Caco-2 (cell line): ENCODE data around the gene POLR1A. TPM values are rescaled to one million over a fixed set of nuclear protein-coding genes. Genes with fewer than 3 reads are reported as not detected.

Experiments
- BruUV-seq: library from RNA; stranded (reverse); fragments of 400-500 nt; replicated peaks from 2 replicates; lab custom pipeline; 2021; lab: Mats Ljungman, UMichigan
- CTCF ChIA-PET: fragments of 300-600 bp; sonication (Branson Sonifier 250); formaldehyde crosslinking; loops from one replicate; lab custom pipeline; 2022; ENCODE audit warnings: antibody characterized with exemption; lab: Charles Lee
- POLR2A ChIA-PET: fragments of 300-600 bp; sonication (Branson Sonifier 250); formaldehyde crosslinking; loops from one replicate; lab custom pipeline; 2022; ENCODE audit warnings: antibody characterized with exemption; lab: Charles Lee
- DNase-seq, 2 experiments: peaks; one replicate each; pipeline versions ENCODE4 v3.0.0 to v3.0.0-alpha.2; 2020 to 2022
- H3K27me3 ChIP-seq: replicated peaks from 2 replicates; pipeline ENCODE4 v1.6.0; 2011; ENCODE audit warnings: low read length; ENCODE audit not compliant: control insufficient read depth, insufficient read depth
- H3K36me3 ChIP-seq: 2 replicates; pipeline ENCODE4 v1.5.1; 2011; ENCODE audit warnings: low read length; ENCODE audit not compliant: control insufficient read depth, insufficient read depth
- H3K4me1 ChIP-seq: fragments of 250-450 bp; sonication (Bioruptor Pico); 2 replicates; pipeline ENCODE4 v1.5.1; 2020; ENCODE audit warnings: mild to moderate bottlenecking
- H3K4me3 ChIP-seq: 2 replicates; pipeline ENCODE4 v1.5.1; 2011; ENCODE audit warnings: low read depth, mild to moderate bottlenecking, control low read depth, low read length
- H3K9me3 ChIP-seq: fragments of 250-450 bp; sonication (Bioruptor Pico); 2 replicates; pipeline ENCODE4 v1.5.1; 2020; ENCODE audit warnings: mild to moderate bottlenecking, moderate library complexity
- H3K27ac Mint-ChIP-seq: one replicate; pipeline ENCODE4 v1.8.0; 2022; ENCODE audit warnings: mixed read lengths; ENCODE audit not compliant: unreplicated experiment
- H3K27me3 Mint-ChIP-seq: one replicate; pipeline ENCODE4 v1.8.0; 2022; ENCODE audit warnings: mixed read lengths; ENCODE audit not compliant: insufficient read depth, unreplicated experiment
- H3K36me3 Mint-ChIP-seq: one replicate; pipeline ENCODE4 v1.8.0; 2022; ENCODE audit warnings: mild to moderate bottlenecking, mixed read lengths; ENCODE audit not compliant: insufficient read depth, unreplicated experiment
- H3K4me1 Mint-ChIP-seq: one replicate; pipeline ENCODE4 v1.8.0; 2022; ENCODE audit warnings: low read depth, mixed read lengths; ENCODE audit not compliant: unreplicated experiment
- H3K4me3 Mint-ChIP-seq: one replicate; pipeline ENCODE4 v1.8.0; 2022; ENCODE audit warnings: mild to moderate bottlenecking, moderate library complexity, mixed read lengths; ENCODE audit not compliant: unreplicated experiment
- H3K9me3 Mint-ChIP-seq: one replicate; pipeline ENCODE4 v1.8.0; 2022; ENCODE audit warnings: mixed read lengths; ENCODE audit not compliant: unreplicated experiment
- CTCF ChIP-seq, 2 experiments: fragments of 200-600 bp in 1 of 2; IDR thresholded peaks; 1 replicate in 1 of 2; 2 replicates in 1 of 2; pipeline versions ENCODE4 v1.5.1 to v1.8.0; 2011 to 2022; ENCODE audit warnings: antibody characterized with exemption in 1 of 2, control low read depth in 1 of 2, inconsistent platforms in 1 of 2, low read depth in 1 of 2, low read length in 1 of 2, mild to moderate bottlenecking in 1 of 2, moderate library complexity in 1 of 2; ENCODE audit not compliant: insufficient read depth in 1 of 2, severe bottlenecking in 1 of 2, unreplicated experiment in 1 of 2
- intact Hi-C: fragments of 100-400 bp; cut with micrococcal nuclease; formaldehyde crosslinking; loops from one replicate; pipeline ENCODE4 v1.10.0; 2022; ENCODE audit not compliant: unreplicated experiment
- total RNA-seq: library from RNA; stranded (reverse); gene quantifications from 2 replicates; pipeline ENCODE4 v1.2.3, GENCODE V29; 2022

Gene POLR1A
- total RNA-seq, 1 experiment from 2014 or later: 73.8 TPM

GRCh38 chr2:86035883-86036668 is 69.6 kb downstream of the POLR1A start:
- Mint-ChIP-seq H3K36me3 (peaks cover 81% of the 10 kb centered on the region), H3K27me3 (no peaks in the 10 kb centered on the region), H3K4me1 (no peaks in the 10 kb centered on the region), H3K9me3 (no peaks in the 10 kb centered on the region), H3K27ac (no peak overlapping the region), H3K4me3 (no peak overlapping the region)
- no peak overlapping the region for H3K4me3 ChIP-seq
- BruUV-seq: no TSS peak
- no peaks in the 10 kb centered on the region for H3K9me3 ChIP-seq
- TF ChIP-seq CTCF (IDR thresholded peaks at IDR 0.05; ENCODE audit: insufficient read depth in 1 of 2, low read depth in 1 of 2, low read length in 1 of 2, severe bottlenecking in 1 of 2, unreplicated experiment in 1 of 2): no peak
- ChIA-PET POLR2A (interaction anchor here (0.6 kb wide), 1 partner anchor 70 kb away, joined by 3 read pairs; the partner anchor contains the start of genes POLR1A and PTCD3), CTCF (interaction anchor here (1.3 kb wide), 1 partner anchor 208 kb away, joined by 3 read pairs; no protein-coding TSS in a partner anchor)
- intact Hi-C loops: no loop called here
- no peaks in the 10 kb centered on the region for H3K4me1 ChIP-seq
- H3K27me3 ChIP-seq: no peaks in the 10 kb centered on the region
- peaks cover 3% of the 10 kb centered on the region for H3K36me3 ChIP-seq
- DNase-seq: no peak

- no peaks in the 10 kb centered on the region for H3K4me1 ChIP-seq
- CTCF ChIA-PET: interaction anchor here (1.3 kb wide), 1 partner anchor 208 kb away, joined by 3 read pairs; no protein-coding TSS in a partner anchor
- H3K27me3 ChIP-seq: no peaks in the 10 kb centered on the region
- no peaks in the 10 kb centered on the region for H3K9me3 ChIP-seq
- Mint-ChIP-seq H3K27me3 (no peaks in the 10 kb centered on the region), H3K9me3 (no peaks in the 10 kb centered on the region), H3K27ac (no peak overlapping the region), H3K4me1 (no peaks in the 10 kb centered on the region), H3K4me3 (no peak overlapping the region), H3K36me3 (peaks cover 81% of the 10 kb centered on the region)
- intact Hi-C loops: no loop called here
- DNase-seq: no peak
- peaks cover 3% of the 10 kb centered on the region for H3K36me3 ChIP-seq
- no peak for TF ChIP-seq CTCF (IDR thresholded peaks at IDR 0.05; ENCODE audit: insufficient read depth in 1 of 2, low read depth in 1 of 2, low read length in 1 of 2, severe bottlenecking in 1 of 2, unreplicated experiment in 1 of 2)
- no TSS peak for BruUV-seq
- H3K4me3 ChIP-seq: no peak overlapping the region
- POLR2A ChIA-PET: no interaction called here
Measured at GRCh38 chr2:86035376-86035882, 70.3 kb downstream of the POLR1A start.

- no peak overlapping the region for H3K27ac Mint-ChIP-seq
- H3K9me3 Mint-ChIP-seq: no peaks in the 10 kb centered on the region
- POLR2A ChIA-PET: no interaction called here
- intact Hi-C loops: no loop called here
- no peaks in the 10 kb centered on the region for H3K27me3 Mint-ChIP-seq
- no TSS peak for BruUV-seq
- Histone ChIP-seq H3K36me3 (peaks cover 5% of the 10 kb centered on the region), H3K4me1 (no peaks in the 10 kb centered on the region), H3K27me3 (no peaks in the 10 kb centered on the region), H3K9me3 (no peaks in the 10 kb centered on the region), H3K4me3 (no peak overlapping the region)
- DNase-seq: no peak
- peaks cover 88% of the 10 kb centered on the region for H3K36me3 Mint-ChIP-seq
- CTCF ChIA-PET: no interaction called here
- TF ChIP-seq CTCF (IDR thresholded peaks at IDR 0.05; ENCODE audit: insufficient read depth in 1 of 2, low read depth in 1 of 2, low read length in 1 of 2, severe bottlenecking in 1 of 2, unreplicated experiment in 1 of 2): no peak
- no peaks in the 10 kb centered on the region for H3K4me1 Mint-ChIP-seq
- H3K4me3 Mint-ChIP-seq: no peak overlapping the region
Measured at GRCh38 chr2:86033751-86034692, 71.7 kb downstream of the POLR1A start.
